SU-DHL-6 (cell line): ENCODE data around the gene CTNND2.

Experiments used
- H2AFZ ChIP-seq: fragments of 200-600 bp; sonication (generic); 2 replicates; pipeline ENCODE4 v1.6.1; 2014; ENCODE audit warnings: low read depth, mild to moderate bottlenecking, moderate library complexity, mixed read lengths, antibody characterized with exemption, low read length; ENCODE audit not compliant: severe bottlenecking
- H3F3A ChIP-seq: fragments of 200-600 bp; shearing (Covaris generic); 2 replicates; pipeline ENCODE4 v1.6.0; 2016; ENCODE audit warnings: antibody characterized with exemption, mild to moderate bottlenecking; ENCODE audit not compliant: insufficient read depth
- H3K27ac ChIP-seq: fragments of 200-600 bp; sonication (generic); 2 replicates; pipeline ENCODE4 v1.5.1; 2016; ENCODE audit warnings: low read depth, mild to moderate bottlenecking, low read length, moderate library complexity, mixed read lengths
- H3K27me3 ChIP-seq: fragments of 200-600 bp; sonication (generic), shearing (Covaris generic); 2 replicates; pipeline ENCODE4 v1.6.0; 2014; ENCODE audit warnings: mild to moderate bottlenecking, low read length
- H3K36me3 ChIP-seq: fragments of 200-600 bp; sonication (generic); 2 replicates; pipeline ENCODE4 v1.6.1; 2014; ENCODE audit warnings: mild to moderate bottlenecking, low read length, mixed read lengths
- H3K4me2 ChIP-seq: fragments of 300-600, 200-600 bp; shearing (Covaris generic), sonication (generic); 2 replicates; pipeline ENCODE4 v1.6.0; 2014; ENCODE audit warnings: low read length, low read depth, mild to moderate bottlenecking; ENCODE audit not compliant: poor library complexity, severe bottlenecking
- H3K4me3 ChIP-seq: fragments of 200-600 bp; sonication (generic); 2 replicates; pipeline ENCODE4 v1.5.1; 2014; ENCODE audit warnings: antibody characterized with exemption, low read length, mild to moderate bottlenecking, mixed read lengths; ENCODE audit not compliant: insufficient read depth, poor library complexity, severe bottlenecking
- H3K79me2 ChIP-seq: fragments of 200-600 bp; sonication (generic); 2 replicates; pipeline ENCODE4 v1.6.1; 2014; ENCODE audit warnings: mild to moderate bottlenecking, low read length, moderate library complexity; ENCODE audit not compliant: insufficient read depth
- H3K9ac ChIP-seq: fragments of 200-600 bp; sonication (generic); 2 replicates; pipeline ENCODE4 v1.7.0; 2014; ENCODE audit warnings: mild to moderate bottlenecking, low read length
- H3K9me2 ChIP-seq: fragments of 200-600 bp; sonication (generic); replicated peaks from 2 replicates; pipeline ENCODE4 v1.6.1; 2014; ENCODE audit warnings: low read length; ENCODE audit not compliant: insufficient read depth
- H3K9me3 ChIP-seq: fragments of 200-600 bp; sonication (generic); 2 replicates; pipeline ENCODE4 v1.6.1; 2014; ENCODE audit warnings: low read length, mixed read lengths; ENCODE audit not compliant: insufficient read depth
- H4K20me1 ChIP-seq: fragments of 200-600 bp; sonication (generic); 2 replicates; pipeline ENCODE4 v1.6.1; 2014; ENCODE audit warnings: low read depth, mild to moderate bottlenecking, antibody characterized with exemption, low read length, moderate library complexity, mixed read lengths
- EZH2phosphoT487 ChIP-seq: fragments of 200-600 bp; sonication (generic), shearing (Covaris generic); conservative IDR thresholded peaks from 2 replicates; pipeline ENCODE4 v1.6.1; 2018; ENCODE audit warnings: mild to moderate bottlenecking, antibody characterized with exemption, low read length, moderate library complexity, mixed read lengths
- TF ChIP-seq, protein P1 (sequence below): fragments of 200-600 bp; sonication (generic); IDR thresholded peaks from one replicate; pipeline ENCODE4 v1.5.1; 2017; ENCODE audit warnings: antibody characterized with exemption, mild to moderate bottlenecking, low read length, moderate library complexity; ENCODE audit not compliant: insufficient read depth, poor library complexity, severe bottlenecking

CTNND2 gene

GRCh38 chr5:10994091-10994986 is 909.9 kb downstream of the CTNND2 start:
- Histone ChIP-seq H3K27ac (no peak overlapping the region), H3K9me2 (no peaks in the 10 kb centered on the region), H3K4me2 (no peak overlapping the region), H3K79me2 (no peaks in the 10 kb centered on the region), H4K20me1 (no peaks in the 10 kb centered on the region), H2AFZ (no peak overlapping the region), H3K4me3 (no peak overlapping the region), H3K9ac (no peak overlapping the region), H3F3A (no peaks in the 10 kb centered on the region), H3K9me3 (no peaks in the 10 kb centered on the region), H3K27me3 (no peaks in the 10 kb centered on the region), H3K36me3 (no peaks in the 10 kb centered on the region)
- no peak for TF ChIP-seq EZH2phosphoT487
- TF ChIP-seq, protein P1, sequence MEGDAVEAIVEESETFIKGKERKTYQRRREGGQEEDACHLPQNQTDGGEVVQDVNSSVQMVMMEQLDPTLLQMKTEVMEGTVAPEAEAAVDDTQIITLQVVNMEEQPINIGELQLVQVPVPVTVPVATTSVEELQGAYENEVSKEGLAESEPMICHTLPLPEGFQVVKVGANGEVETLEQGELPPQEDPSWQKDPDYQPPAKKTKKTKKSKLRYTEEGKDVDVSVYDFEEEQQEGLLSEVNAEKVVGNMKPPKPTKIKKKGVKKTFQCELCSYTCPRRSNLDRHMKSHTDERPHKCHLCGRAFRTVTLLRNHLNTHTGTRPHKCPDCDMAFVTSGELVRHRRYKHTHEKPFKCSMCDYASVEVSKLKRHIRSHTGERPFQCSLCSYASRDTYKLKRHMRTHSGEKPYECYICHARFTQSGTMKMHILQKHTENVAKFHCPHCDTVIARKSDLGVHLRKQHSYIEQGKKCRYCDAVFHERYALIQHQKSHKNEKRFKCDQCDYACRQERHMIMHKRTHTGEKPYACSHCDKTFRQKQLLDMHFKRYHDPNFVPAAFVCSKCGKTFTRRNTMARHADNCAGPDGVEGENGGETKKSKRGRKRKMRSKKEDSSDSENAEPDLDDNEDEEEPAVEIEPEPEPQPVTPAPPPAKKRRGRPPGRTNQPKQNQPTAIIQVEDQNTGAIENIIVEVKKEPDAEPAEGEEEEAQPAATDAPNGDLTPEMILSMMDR = no peak

- Histone ChIP-seq H3K27me3 (peaks cover 4% of the 10 kb centered on the region; the same call in 1 of the 2 replicates), H3K9me3 (no peaks in the 10 kb centered on the region), H3K9me2 (no peaks in the 10 kb centered on the region), H3K9ac (no peak overlapping the region), H3K4me3 (no peak overlapping the region), H3K27ac (no peak overlapping the region), H3F3A (no peaks in the 10 kb centered on the region), H2AFZ (no peak overlapping the region), H4K20me1 (no peaks in the 10 kb centered on the region), H3K4me2 (no peak overlapping the region), H3K79me2 (no peaks in the 10 kb centered on the region), H3K36me3 (no peaks in the 10 kb centered on the region)
- TF ChIP-seq EZH2phosphoT487 = no peak
- TF ChIP-seq, protein P1 = no peak
Observed at GRCh38 chr5:10990634-10991033, 913.6 kb downstream of the CTNND2 start.

GRCh38 chr5:10989577-10990263 is 914.5 kb downstream of the CTNND2 start:
- TF ChIP-seq, protein P1 = no peak
- no peak for TF ChIP-seq EZH2phosphoT487
- H2AFZ ChIP-seq = no peak overlapping the region
- no peaks in the 10 kb centered on the region for H4K20me1 ChIP-seq
- no peak overlapping the region for H3K27ac ChIP-seq
- H3K79me2 ChIP-seq = no peaks in the 10 kb centered on the region
- peaks cover 4% of the 10 kb centered on the region; the same call in 1 of the 2 replicates for H3K27me3 ChIP-seq
- no peak overlapping the region for H3K9ac ChIP-seq
- H3K9me3 ChIP-seq = no peaks in the 10 kb centered on the region
- no peaks in the 10 kb centered on the region for H3K9me2 ChIP-seq
- H3K4me2 ChIP-seq = no peak overlapping the region
- H3F3A ChIP-seq = no peaks in the 10 kb centered on the region
- H3K4me3 ChIP-seq = no peak overlapping the region
- H3K36me3 ChIP-seq = no peaks in the 10 kb centered on the region
